SU-DHL-6 (cell line): ENCODE data around the gene GRM5.
"Not testable (repeated sequence)": the region's sequence is repeated elsewhere in the genome, so short reads cannot be mapped to it uniquely, and the experiment has no call there.

Experiments
- EZH2phosphoT487 ChIP-seq: fragments of 200-600 bp; sonication (generic), shearing (Covaris generic); conservative IDR thresholded peaks from 2 replicates; pipeline ENCODE4 v1.6.1; 2018; ENCODE audit warnings: mild to moderate bottlenecking, antibody characterized with exemption, low read length, moderate library complexity, mixed read lengths
- TF ChIP-seq, protein P1 (sequence below): fragments of 200-600 bp; sonication (generic); IDR thresholded peaks from one replicate; pipeline ENCODE4 v1.5.1; 2017; ENCODE audit warnings: antibody characterized with exemption, mild to moderate bottlenecking, low read length, moderate library complexity; ENCODE audit not compliant: insufficient read depth, poor library complexity, severe bottlenecking

DNA sequence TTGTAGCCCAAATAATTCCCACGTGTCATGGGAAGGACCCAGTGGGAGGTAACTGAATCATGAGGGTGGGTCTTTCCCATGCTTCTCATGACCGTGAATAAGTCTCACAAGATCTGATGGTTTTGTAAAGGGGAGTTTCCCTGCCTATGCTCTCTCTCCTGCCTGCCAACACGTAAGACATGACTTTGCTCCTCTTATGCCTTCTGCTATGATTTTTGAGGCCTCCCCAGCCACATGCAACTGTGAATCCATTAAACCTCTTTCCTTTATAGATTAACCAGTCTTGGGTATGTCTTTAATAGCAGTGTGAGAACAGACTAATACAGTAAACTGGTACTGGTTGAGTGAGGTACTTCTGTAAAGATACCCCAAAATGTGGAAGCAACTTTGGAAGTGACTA, 183.0 kb downstream of the GRM5 start:
- TF ChIP-seq, protein P1, sequence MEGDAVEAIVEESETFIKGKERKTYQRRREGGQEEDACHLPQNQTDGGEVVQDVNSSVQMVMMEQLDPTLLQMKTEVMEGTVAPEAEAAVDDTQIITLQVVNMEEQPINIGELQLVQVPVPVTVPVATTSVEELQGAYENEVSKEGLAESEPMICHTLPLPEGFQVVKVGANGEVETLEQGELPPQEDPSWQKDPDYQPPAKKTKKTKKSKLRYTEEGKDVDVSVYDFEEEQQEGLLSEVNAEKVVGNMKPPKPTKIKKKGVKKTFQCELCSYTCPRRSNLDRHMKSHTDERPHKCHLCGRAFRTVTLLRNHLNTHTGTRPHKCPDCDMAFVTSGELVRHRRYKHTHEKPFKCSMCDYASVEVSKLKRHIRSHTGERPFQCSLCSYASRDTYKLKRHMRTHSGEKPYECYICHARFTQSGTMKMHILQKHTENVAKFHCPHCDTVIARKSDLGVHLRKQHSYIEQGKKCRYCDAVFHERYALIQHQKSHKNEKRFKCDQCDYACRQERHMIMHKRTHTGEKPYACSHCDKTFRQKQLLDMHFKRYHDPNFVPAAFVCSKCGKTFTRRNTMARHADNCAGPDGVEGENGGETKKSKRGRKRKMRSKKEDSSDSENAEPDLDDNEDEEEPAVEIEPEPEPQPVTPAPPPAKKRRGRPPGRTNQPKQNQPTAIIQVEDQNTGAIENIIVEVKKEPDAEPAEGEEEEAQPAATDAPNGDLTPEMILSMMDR: not testable (repeated sequence)
- TF ChIP-seq EZH2phosphoT487: not testable (repeated sequence)
